ENCODE data around the gene GLP1R.
"Not testable (repeated sequence)": the region's sequence is repeated elsewhere in the genome, so short reads cannot be mapped to it uniquely, and the experiment has no call there.

The GLP1R gene

DNA sequence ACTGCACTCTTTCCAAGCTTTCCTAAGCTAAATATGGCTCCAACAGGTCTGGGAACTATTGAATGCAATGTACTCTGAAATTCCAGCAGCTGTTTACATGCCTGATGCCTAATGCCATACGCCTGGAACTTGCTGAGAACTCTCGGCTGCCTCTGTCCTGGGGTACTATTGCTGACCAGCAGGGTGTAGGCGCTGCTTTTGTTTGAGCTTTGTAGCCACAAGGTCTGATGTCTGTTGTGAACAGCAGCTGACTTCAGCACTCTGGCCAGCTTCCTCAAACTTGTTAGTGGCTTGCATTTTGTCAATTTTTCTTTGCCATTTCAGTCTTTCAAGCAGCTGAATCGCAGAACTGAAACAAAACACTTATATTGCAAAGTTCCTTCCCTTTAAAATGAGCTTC, 39.8 kb downstream of the GLP1R start:
- FAIRE-seq, result no peak

DNA sequence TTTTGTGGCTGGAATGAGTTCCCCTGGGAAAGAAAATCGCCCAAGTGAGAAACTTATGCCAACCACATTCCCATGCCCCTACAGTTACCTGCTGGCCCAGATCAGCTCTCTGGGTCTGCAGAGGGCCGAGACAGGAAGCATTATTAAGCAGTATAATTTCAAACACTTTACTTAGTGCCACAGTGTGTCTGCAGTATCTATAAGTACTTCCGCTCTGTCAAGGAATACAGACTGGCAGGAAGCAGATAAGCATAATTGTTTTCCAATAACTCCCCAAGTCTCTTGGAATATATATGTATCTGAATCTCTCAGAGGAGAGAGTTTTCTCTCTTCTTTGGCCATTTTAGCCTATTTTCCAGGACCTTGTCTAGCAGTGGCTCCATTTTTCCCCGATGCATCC, 41.5 kb downstream of the GLP1R start:
- FAIRE-seq, result no peak

DNA sequence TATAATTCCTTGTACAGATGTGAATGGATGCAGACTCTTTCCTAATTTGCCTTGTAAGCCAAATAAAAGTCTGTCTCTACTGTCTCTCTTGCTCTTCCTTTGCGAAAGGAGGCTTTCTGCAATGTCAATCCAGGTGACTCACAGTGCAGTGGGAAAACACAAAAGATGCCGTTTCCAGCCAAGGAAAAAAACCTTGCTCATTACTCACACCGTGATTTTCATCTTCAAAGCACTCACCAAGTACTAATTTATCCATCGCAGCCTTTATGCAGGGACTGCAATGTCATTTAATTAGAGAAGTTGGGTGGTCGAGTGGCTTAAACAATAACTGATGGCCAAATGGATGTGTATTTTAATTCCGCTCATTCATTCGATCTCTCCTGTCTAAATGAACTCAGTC, 42.6 kb downstream of the GLP1R start:
- FAIRE-seq, result no peak

DNA sequence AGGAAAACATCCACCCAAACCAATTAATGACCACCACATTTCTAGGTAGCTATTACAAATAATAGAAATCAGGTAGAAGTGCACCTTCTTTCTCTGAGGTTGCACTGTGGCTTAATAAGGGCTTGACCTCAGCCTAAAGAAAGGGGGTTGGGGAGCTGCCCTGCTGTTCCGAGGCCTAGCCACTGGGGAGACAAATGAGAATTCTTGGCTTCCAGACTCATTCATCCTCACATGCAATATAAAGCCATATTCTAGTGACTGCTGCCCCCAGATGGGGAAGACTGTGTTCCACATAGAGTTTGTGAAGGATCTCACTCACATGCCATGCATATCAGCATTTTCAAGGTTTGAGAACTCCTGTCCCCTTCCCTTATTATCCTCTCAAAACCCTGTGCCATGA, 43.5 kb downstream of the GLP1R start:
- FAIRE-seq, result no peak

DNA sequence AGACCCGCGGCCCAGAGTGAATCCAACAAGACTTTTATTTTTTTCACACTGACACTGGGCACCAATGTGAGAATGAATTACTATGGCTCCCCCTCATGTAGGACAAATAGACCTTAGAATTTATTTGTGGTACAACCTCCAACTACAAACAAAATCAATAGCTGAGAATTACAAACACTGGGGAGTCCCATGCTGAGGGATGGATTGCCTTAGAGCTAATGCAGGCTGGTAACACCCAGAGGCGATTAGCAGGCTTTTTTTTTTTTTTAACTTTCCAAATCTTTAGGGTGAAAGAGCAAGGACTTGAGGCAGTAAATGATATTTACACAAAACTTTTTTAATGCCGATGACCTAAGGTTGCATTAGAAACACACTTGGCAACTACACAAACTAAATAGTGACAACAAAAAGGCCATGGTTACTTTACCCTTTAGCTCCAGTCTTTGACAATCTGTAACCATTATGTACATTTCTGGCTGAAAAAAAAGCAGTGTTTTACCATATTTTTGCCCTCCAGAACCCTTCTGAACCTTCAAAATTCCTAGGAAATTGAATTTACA, 44.6 kb downstream of the GLP1R start:
- no peak for FAIRE-seq

DNA sequence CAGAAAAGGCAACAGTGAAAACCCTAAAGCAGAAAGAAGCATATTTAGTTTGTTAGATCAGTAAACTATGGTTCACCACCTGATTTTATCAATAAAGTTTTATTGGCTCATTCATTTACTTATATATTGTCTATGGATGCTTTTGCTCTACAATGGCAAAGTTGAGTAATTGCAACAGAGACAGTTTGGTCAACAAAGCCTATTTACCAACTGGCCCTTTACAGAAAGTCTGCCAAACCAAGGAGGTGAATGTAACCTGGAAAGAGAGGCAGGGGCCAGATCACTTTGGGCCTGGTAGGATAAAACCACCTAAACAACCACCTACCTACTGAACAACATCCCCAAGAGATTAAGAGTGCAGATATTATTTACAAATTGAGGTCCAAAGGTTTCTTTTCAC, 47.0 kb downstream of the GLP1R start:
- FAIRE-seq, result no peak

DNA sequence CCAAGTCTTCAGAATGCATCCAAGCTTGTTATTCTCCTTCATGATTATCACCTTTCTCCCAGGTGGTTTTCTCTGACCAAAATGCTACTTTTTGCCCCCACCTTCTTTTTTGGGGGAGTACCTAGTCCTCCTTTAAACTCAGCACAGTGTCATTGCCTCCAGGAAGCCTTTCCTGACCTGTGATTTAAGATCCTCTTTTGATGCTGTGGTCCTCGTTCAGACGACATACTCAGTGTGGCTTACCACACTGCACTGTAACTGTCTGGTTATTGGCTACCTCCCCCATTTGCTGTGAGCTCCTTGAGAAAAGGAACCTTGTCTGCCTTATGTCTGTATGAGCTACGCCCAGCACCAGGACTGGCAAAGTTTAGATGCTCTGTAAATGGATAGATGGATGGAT, 51.8 kb downstream of the GLP1R start:
- no peak for FAIRE-seq

DNA sequence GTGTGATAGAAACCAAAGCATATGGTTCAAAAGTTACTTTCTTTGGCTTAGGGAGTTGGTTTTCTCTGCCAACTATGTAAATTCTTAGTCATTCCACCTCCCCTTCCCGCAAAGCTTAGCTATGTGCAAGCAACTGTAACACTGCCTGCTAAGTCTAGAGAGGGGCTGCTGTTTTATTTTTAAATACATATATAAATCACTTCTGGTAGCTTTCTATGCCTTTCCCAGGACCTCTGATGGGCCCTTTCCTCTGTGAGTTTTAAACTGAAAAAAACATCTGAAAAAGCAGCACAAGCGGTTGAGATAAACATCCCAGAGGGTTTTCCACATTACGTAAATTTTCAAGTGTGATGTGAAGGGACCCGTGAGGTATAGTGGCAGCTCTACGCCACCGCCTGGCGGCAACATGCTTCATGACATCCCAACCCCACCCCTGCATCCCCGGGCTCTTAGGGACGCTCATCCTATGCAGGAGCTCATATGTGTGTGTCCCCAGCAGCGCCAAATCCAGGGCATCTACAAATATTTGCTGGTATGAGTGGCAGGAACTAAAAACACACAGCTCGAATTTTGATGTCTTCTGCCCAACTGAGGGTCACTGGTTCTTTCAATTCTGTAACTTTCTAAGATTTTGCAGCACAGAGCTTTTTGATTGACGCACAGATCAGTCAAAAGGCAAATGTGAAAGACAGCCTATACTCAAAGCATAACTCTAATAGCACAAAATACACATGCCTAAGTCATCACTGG, 53.7 kb downstream of the GLP1R start:
- FAIRE-seq, result no peak

DNA sequence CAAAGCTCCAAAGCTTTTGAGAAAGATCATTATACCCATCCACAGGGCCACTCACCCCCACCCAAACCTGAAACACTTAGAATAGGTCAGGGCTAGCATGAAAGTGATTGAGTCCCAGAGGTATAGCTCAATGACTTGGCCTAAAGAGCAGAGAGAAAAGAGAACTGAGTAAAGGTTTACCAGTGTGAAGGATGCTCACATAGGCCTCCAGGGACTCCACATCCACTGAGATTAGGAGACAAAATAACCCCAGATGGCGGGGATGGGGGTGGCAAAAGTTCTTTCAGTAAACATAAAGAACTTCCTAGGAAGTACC, 54.2 kb downstream of the GLP1R start:
- no peak for FAIRE-seq

DNA sequence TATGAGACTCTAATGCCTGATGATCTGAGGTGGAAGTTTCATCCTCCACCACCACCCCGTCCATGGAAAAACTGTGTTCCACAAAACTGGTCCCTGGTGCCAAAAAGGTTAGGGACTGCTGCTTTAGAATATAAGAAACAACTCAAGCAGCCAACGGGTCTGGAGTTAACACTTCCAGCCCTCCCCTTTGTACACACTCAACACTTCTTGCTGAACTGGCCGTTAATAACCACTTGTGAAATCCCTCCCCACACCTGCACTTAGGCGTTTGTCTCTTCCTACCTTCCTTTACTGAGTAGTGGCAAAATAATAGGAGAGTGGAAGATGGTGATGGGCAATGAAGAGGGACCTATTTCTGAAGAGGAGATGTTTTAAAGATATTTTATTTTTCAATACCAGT, 55.9 kb downstream of the GLP1R start:
- FAIRE-seq, result no peak

DNA sequence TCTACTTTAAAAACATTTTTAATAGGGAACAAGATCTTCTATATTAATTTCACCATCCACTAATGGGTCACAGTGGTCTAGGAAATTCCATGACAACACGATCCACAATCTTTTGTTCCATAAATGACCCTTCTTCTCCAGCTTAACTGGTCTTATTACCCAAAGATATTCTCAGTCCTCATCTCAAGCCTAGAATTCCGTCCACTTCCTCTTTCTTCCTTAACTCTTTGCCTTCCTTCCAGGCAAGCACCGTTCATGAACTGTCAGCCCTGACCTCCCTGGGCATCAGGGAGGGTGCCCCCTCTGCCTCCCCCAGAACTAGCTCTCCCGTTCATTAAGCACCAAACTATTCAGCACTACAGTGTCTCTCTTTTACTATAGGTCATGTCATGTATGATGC, 58.5 kb downstream of the GLP1R start:
- FAIRE-seq, result no peak

DNA sequence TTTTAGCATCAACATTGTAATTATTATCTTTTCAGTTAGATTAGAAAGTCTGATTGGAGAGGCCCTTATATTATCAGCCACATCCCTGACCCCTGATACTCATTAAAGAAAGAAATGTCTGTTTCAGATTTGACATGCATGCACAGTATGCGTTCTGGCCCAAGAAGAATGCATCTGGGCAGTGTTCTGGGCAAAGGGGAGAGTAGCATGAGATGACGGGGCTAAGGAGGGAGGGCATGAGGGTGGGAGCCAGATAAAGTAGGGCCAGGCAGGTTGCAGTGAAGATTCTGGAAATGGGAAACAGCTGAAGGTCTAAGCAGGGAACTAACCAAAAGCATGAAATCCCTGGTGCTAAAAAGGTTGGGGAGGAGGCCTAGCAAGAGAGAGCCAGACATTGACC, 59.1 kb downstream of the GLP1R start:
- FAIRE-seq, result no peak

DNA sequence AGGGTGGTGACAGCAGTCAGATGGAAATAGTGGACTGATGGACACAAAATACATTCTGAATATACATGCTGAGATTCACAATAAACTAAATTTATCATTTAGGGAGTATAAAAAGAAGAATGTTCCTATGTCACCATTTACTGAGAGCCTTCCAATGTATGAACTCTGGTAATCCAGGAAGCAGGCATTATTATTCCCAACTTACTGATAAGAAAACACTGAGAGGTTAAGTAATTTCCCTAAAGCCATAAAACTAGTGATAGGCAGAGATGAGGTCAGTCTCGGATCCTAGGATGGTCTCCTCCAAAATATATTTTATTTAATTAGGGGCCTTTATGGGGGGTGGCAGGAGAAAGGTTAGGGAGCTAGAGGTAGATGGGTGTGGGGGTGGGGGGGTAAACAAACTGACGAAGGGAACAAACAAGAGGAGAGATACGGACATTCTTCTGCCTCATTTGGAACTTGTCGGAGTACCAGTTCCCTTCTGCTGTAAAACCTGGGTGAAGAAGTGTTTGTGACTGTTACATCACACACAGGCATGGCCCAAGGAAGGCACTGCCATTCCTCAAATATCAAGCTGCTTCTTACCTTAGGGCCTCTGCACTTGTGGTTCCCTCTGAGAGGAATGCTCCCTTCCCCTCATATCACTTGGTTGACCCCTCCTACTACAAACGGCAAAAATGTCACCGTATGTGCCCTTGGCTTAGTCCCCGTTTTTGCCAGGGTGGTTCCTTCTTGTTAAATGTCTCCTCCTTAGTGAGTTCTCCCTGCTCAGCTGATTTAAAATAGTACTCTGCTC, 59.7 kb downstream of the GLP1R start:
- FAIRE-seq, result no peak

DNA sequence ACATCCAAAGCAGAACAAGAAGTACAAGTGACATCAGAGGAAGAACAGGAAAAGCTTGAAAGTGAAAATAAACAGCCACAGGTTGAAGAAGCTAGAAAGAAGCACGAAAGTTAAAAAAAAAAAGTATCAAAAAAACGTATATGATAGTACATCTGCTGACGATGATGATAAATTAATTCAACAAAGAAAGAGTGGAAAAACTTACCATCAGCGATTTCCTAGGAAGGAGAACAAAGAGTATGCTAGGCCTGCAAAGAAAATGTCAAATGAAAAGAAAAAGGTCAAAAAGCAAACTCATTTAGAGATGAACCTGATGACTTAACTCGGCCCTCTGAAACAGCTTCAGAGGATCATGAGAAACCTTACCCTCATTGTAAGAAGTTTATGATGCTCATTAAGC, 62.7 kb downstream of the GLP1R start:
- no peak for FAIRE-seq

DNA sequence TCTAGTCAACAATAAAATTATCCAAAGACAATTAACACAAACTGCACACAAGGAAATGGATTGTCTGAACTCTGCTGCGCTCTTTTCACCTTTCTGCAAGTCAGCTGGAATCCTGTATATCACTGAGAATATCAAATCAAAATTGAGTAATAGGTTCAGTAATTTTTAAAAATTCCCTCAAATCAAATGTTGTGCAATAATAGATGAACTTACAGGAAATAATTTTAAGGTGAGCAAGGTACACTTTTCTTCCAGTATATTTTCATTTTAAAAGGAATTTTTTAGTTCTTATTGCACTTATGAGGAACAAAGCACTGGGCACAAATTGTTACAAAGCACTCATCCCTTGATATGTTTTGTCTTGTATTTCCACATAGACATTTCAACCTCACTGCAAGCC, 65.2 kb downstream of the GLP1R start:
- no peak for FAIRE-seq

DNA sequence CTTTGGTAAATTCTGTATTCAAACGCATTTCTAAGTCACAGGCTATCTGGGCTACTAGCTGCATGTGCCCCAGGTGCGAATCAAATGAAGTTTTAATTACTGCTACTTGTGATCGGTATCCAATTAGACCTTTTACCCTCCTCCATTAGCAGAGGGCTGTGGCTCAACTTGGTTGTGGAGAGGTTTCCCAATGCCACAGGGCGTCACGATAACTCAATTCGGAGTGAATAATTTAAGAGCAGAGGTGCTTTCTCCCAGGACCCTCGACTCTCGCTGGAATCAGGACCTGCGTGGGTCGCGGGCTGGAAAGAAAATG, 65.8 kb downstream of the GLP1R start:
- FAIRE-seq, result no peak

DNA sequence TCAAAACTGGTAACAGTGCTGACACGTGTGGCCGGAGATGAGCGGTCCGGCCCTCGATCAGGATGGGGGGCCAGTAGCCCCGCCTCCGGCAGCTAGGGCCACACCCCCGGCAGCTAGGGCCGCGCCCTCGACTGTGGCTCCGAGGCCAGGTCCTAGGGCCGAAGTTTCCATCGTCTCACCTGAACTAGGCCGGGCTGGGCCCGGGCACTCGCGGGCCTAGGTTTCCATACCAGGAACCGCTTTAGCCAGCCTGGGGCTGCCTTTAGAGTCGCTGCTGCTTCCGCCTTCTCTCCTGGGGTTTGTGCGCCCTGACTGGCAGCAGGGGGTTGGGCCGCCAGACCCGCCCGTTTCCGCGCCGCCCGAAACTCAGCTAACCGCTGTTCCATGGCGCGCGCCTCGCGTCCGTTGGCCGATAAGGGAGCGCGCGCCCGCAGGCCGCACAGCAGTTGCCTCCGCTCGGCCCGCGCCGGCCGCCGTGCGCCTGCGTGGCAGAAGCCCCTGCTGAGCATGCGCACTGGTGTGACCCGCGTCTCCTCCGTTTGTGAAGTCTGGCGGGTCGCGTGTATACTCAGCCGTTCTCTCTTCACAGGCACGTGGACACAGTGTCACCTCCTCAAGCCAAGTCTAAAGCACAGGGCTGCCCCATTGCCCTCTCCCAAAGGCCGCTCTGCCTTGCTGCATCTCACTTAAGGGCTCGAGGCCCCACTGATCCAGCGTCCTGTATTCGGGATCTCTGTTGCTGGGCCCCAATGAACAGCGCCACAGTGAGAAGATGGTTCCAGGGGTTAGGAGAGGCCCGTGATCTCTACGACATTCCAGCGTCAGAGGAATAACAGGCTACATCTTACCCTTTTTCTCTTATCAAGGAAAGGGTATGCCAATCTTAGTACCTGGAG, 66.4 kb downstream of the GLP1R start, which contains the start of gene SAYSD1:
SAYSD1 (minus strand) TSS at position 483 of the 896 bp plus-strand sequence; CDS start at position 386, 97 bp downstream.
- no peak for FAIRE-seq

DNA sequence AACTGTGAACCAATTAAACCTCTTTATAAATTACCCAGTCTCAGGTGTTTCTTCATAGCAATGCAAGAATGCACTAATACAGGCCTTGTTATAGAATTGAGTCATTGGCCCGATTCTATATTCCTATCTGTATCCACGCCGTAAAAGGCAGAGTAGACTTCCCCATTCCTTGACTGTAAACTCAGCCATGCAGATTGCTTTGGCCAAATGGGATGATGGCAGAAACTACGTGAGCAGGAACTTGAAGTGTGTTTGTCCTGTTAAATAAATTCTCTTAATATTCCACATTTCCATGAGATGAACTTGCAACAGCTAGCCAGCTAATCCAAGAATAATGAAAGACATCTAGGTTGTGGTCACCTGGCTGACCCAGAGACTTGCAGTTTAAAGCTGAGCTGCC, 70.3 kb downstream of the GLP1R start:
- no peak for FAIRE-seq

DNA sequence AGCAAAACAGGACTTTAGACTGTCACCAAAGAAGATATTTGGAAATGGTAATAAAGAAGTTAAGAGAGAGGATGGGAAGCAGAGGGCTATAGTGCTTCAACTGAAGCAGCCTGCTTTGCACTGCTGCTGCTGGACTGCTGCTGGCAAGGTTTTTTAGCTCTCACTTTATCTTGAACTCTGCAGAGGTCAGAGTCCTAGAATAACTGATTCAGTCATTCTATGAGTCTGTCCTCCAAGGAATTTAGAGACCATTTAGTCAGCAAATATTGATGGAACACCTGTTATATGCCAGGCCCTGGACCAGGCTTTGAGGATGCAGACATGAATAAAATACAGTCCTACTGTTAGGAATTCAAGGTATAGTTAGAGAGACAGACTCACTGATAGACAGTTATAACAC, 75.5 kb downstream of the GLP1R start:
- FAIRE-seq, result no peak

DNA sequence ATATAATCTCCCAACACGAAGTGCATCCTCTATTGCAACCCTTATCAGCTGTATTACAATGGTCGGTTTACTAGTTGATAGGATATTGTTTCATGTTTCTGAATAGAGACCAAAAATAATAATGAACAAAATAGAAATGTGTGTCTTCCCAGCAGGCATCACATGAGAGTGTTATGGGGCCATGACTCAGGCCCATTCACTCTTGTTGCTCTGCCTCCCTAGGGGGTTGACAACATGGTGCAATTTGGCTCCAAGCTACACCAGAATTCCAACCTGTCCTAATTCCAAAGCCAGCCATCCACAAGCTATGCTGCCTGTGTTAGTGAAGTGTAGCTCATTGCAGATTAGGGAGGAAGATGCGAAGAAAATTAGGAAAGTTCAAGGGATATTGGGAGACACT, 79.5 kb downstream of the GLP1R start:
- FAIRE-seq, result no peak

DNA sequence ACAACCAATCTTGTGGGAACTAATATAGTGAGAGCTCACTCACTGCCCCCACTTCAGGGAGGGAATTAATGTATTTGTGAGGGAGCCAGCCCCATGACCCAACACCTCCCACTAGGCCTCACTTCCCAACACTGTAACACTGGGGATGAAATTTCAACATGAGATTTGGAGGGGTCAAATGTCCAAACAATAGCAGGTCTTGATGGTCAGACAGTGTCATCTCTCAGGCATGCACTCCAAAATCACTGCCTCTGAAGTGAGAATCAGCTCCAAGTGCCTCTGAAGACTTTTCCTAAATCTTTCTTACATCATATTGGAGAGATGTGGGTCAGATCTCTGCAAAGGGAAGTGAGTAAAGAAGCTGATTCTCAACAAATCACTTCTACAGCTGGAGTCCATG, 80.3 kb downstream of the GLP1R start:
- FAIRE-seq, result no peak

DNA sequence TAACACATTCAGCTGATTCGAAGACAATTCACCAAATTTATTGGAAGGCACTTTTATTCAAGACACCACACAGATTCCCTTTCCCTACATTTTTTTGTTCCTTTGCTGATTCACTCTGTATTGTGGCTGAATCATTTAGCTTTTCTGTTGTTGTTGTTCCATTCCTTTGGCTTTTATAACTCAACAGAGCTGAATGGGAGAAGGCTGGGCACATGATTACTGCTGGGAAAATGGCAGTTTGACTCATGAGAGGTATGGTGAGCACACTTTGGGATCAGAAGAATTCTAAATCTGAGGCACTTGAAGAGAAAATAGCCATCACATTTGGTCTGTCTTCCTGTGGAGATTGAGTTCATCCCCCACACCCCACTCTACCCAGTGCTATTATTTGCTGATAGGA, 82.1 kb downstream of the GLP1R start:
- no peak for FAIRE-seq

DNA sequence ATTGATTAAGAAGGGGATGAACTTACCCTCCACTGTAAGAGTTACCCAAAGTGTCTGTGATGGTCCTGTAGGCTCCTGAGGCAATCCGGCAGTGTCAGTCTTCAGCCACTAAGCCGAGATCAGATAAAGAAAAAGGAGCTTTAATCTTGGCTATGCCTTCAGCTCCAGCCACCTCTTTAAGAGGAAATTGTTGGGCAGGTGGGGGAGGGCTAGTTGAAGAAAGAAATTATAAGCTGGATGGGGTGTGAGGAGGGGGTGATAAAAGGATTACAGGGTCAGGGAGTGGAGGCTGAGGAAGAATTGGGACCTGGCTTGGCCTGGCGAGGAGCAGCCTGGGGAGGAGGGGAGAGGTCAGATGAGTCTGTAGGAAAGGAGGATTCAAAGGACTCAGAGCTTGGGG, 86.2 kb downstream of the GLP1R start:
- FAIRE-seq, result not testable (repeated sequence)

DNA sequence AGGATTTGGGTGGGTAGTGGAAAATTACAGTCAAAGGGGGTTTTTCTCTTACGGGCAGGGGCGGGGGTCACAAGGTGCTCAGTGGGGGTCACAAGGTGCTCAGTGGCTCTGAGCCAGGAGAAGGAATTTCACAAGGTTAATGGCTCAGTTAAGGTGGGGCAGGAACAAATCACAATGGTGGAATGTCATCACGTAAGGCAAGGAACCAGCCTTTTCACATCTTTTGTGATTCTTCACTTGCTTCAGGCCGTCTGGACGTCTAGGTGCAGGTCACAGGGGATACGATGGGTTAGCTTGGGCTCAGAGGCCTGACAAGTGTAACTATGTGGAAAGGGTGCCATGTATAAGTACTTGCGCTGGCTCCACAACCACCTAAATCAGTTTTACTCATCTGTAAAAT, 87.6 kb downstream of the GLP1R start:
- FAIRE-seq, result not testable (repeated sequence)

All from G401.6 (cell line).